IMR-90 (cell line): Measurements from ENCODE around the gene C1QTNF7. TPM values are rescaled to one million over a fixed set of nuclear protein-coding genes. Genes with fewer than 3 reads are reported as not detected.

Experiments
- ATAC-seq: fragments of 200-7000 bp; cut with Tn5 transposase; 2 replicates; pipeline ENCODE4 v1.9.1; 2020; ENCODE audit warnings: low read depth, mild to moderate bottlenecking, moderate library complexity
- BruUV-seq: library from RNA; stranded (reverse); fragments of 400-500 nt; replicated peaks from 2 replicates; lab custom pipeline; 2021; lab: Mats Ljungman, UMichigan
- CTCF ChIA-PET: fragments of 300-600 bp; formaldehyde crosslinking; extraction: SDS; loops from one replicate; lab custom pipeline; 2021; ENCODE audit warnings: antibody characterized with exemption; lab: Yijun Ruan, JAX
- POLR2A ChIA-PET: fragments of 300-600 bp; sonication (Branson Sonifier 250); formaldehyde crosslinking; loops from one replicate; lab custom pipeline; 2022; ENCODE audit warnings: antibody characterized with exemption; ENCODE audit not compliant: unreplicated experiment; lab: Charles Lee
- DNase-seq: peaks from one replicate; pipeline ENCODE4 v3.0.0; 2013
- H2AFZ ChIP-seq: replicated peaks from 2 replicates; pipeline ENCODE3; 2013; ENCODE audit warnings: low read length, mild to moderate bottlenecking; ENCODE audit not compliant: poor library complexity
- H2AK5ac ChIP-seq: 2 replicates; pipeline ENCODE4 v1.6.1; 2013; ENCODE audit warnings: low read depth, low read length, inconsistent platforms
- H2AK9ac ChIP-seq: replicated peaks from 2 replicates; pipeline ENCODE3; 2013; ENCODE audit warnings: mild to moderate bottlenecking, low read depth, low read length, moderate library complexity; ENCODE audit not compliant: poor library complexity
- H2BK120ac ChIP-seq: 2 replicates; pipeline ENCODE4 v1.6.1; 2013; ENCODE audit warnings: low read depth, low read length, inconsistent platforms
- H2BK15ac ChIP-seq: 3 replicates; pipeline ENCODE4 v1.6.1; 2013; ENCODE audit warnings: low read depth, low read length, inconsistent platforms
- H2BK20ac ChIP-seq: 2 replicates; pipeline ENCODE4 v1.6.1; 2013; ENCODE audit warnings: low read depth, mild to moderate bottlenecking, inconsistent platforms, low read length, moderate library complexity
- H2BK5ac ChIP-seq: 2 replicates; pipeline ENCODE4 v1.6.1; 2013; ENCODE audit warnings: mild to moderate bottlenecking, low read depth, low read length, inconsistent platforms; ENCODE audit not compliant: poor library complexity, severe bottlenecking
- H3K14ac ChIP-seq: replicated peaks from 2 replicates; pipeline ENCODE4 v1.6.1; 2013; ENCODE audit warnings: low read depth, low read length, inconsistent platforms
- H3K18ac ChIP-seq: 2 replicates; pipeline ENCODE4 v1.6.1; 2013; ENCODE audit warnings: low read depth, low read length, control low read depth
- H3K23ac ChIP-seq: 2 replicates; pipeline ENCODE4 v1.6.1; 2013; ENCODE audit warnings: low read depth, low read length, inconsistent platforms
- H3K27ac ChIP-seq: 2 replicates; pipeline ENCODE4 v1.5.1; 2013; ENCODE audit warnings: mild to moderate bottlenecking, control low read depth, low read length; ENCODE audit not compliant: insufficient read depth
- H3K27me3 ChIP-seq: 2 replicates; pipeline ENCODE4 v1.6.1; 2013; ENCODE audit warnings: low read length; ENCODE audit not compliant: control insufficient read depth, insufficient read depth
- H3K36me3 ChIP-seq: 2 replicates; pipeline ENCODE4 v1.6.1; 2013; ENCODE audit warnings: low read length, mixed read lengths; ENCODE audit not compliant: control insufficient read depth, insufficient read depth
- H3K4ac ChIP-seq: 2 replicates; pipeline ENCODE4 v1.6.1; 2013; ENCODE audit warnings: low read depth, low read length, inconsistent platforms
- H3K4me1 ChIP-seq: 2 replicates; pipeline ENCODE4 v1.6.1; 2013; ENCODE audit warnings: low read length, mixed read lengths; ENCODE audit not compliant: control insufficient read depth, insufficient read depth
- H3K4me2 ChIP-seq: 2 replicates; pipeline ENCODE4 v1.6.1; 2013; ENCODE audit warnings: low read depth, mild to moderate bottlenecking, control low read depth, low read length, moderate library complexity
- H3K4me3 ChIP-seq: 2 replicates; pipeline ENCODE4 v1.5.1; 2013; ENCODE audit warnings: low read depth, mild to moderate bottlenecking, control low read depth, low read length, moderate library complexity; ENCODE audit not compliant: insufficient read depth
- H3K56ac ChIP-seq: 2 replicates; pipeline ENCODE4 v1.6.1; 2013; ENCODE audit warnings: low read length, inconsistent platforms; ENCODE audit not compliant: insufficient read depth; ENCODE audit errors: extremely low read depth
- H3K79me1 ChIP-seq, 2 experiments: 2 replicates each; pipeline ENCODE4 v1.6.1; 2013; ENCODE audit warnings: low read length in 2 of 2, inconsistent platforms in 1 of 2, low read depth in 1 of 2
- H3K9ac ChIP-seq: 2 replicates; pipeline ENCODE4 v1.6.1; 2013; ENCODE audit warnings: low read depth, low read length, control low read depth
- H3K9me1 ChIP-seq: 2 replicates; pipeline ENCODE4 v1.6.1; 2013; ENCODE audit warnings: low read length, inconsistent platforms; ENCODE audit not compliant: insufficient read depth
- H3K9me3 ChIP-seq: 2 replicates; pipeline ENCODE4 v1.6.1; 2013; ENCODE audit warnings: low read length; ENCODE audit not compliant: control insufficient read depth, insufficient read depth
- H4K20me1 ChIP-seq: 2 replicates; pipeline ENCODE4 v1.6.1; 2013; ENCODE audit warnings: low read length, inconsistent platforms; ENCODE audit not compliant: insufficient read depth
- H4K5ac ChIP-seq: 2 replicates; pipeline ENCODE4 v1.6.1; 2013; ENCODE audit warnings: mild to moderate bottlenecking, low read depth, low read length, control low read depth
- H4K8ac ChIP-seq, 2 experiments: 2 replicates each; pipeline ENCODE4 v1.6.1; 2013; ENCODE audit warnings: low read depth in 2 of 2, low read length in 2 of 2, control low read depth in 1 of 2, inconsistent platforms in 1 of 2
- H4K91ac ChIP-seq: 2 replicates; pipeline ENCODE4 v1.6.1; 2013; ENCODE audit warnings: low read depth, low read length, inconsistent platforms; ENCODE audit not compliant: insufficient read depth
- BHLHE40 ChIP-seq: fragments of 150-350 bp; IDR thresholded peaks from 2 replicates; pipeline ENCODE4 v1.6.1; 2016; ENCODE audit warnings: mild to moderate bottlenecking, low read depth, low read length
- CEBPB ChIP-seq: IDR thresholded peaks from 2 replicates; pipeline ENCODE4 v1.6.1; 2012; ENCODE audit warnings: low read depth, low read length, improper control_type of control experiment
- CHD1 ChIP-seq: IDR thresholded peaks from 2 replicates; pipeline ENCODE4 v1.6.1; 2012; ENCODE audit warnings: low read depth, low read length, improper control_type of control experiment
- CTCF ChIP-seq: conservative IDR thresholded peaks from 2 replicates; pipeline ENCODE4 v1.5.1; 2012; ENCODE audit warnings: mild to moderate bottlenecking, low read depth, low read length, improper control_type of control experiment
- ELK1 ChIP-seq: fragments of 150-350 bp; IDR thresholded peaks from 2 replicates; pipeline ENCODE4 v1.6.1; 2016; ENCODE audit warnings: low read depth, mild to moderate bottlenecking, low read length, moderate library complexity, borderline replicate concordance
- FOS ChIP-seq: fragments of 150-350 bp; IDR thresholded peaks from 2 replicates; pipeline ENCODE4 v1.6.1; 2016; ENCODE audit warnings: low read depth, low read length
- MAFK ChIP-seq: IDR thresholded peaks from 2 replicates; pipeline ENCODE4 v1.6.1; 2012; ENCODE audit warnings: low read depth, low read length, improper control_type of control experiment
- MAZ ChIP-seq: IDR thresholded peaks from 2 replicates; pipeline ENCODE4 v1.6.1; 2012; ENCODE audit warnings: low read depth, mild to moderate bottlenecking, low read length, improper control_type of control experiment, moderate library complexity, borderline replicate concordance
- MXI1 ChIP-seq: IDR thresholded peaks from 2 replicates; pipeline ENCODE4 v1.6.1; 2012; ENCODE audit warnings: low read depth, mild to moderate bottlenecking, low read length, moderate library complexity, borderline replicate concordance
- NFE2L2 ChIP-seq: fragments of 150-350 bp; IDR thresholded peaks from 2 replicates; pipeline ENCODE4 v1.6.1; 2016; ENCODE audit warnings: low read depth, mild to moderate bottlenecking, low read length
- POLR2A ChIP-seq: IDR thresholded peaks from 2 replicates; pipeline ENCODE4 v1.6.1; 2012; ENCODE audit warnings: mild to moderate bottlenecking, low read depth, low read length
- RAD21 ChIP-seq: IDR thresholded peaks from 2 replicates; pipeline ENCODE4 v1.6.1; 2012; ENCODE audit warnings: low read length, improper control_type of control experiment
- RCOR1 ChIP-seq: IDR thresholded peaks from 2 replicates; pipeline ENCODE4 v1.6.1; 2012; ENCODE audit warnings: mild to moderate bottlenecking, low read length, improper control_type of control experiment; ENCODE audit not compliant: insufficient replicate concordance
- RFX5 ChIP-seq: IDR thresholded peaks from 2 replicates; pipeline ENCODE4 v1.8.0; 2012; ENCODE audit warnings: low read depth, mild to moderate bottlenecking, low read length, moderate library complexity
- SMC3 ChIP-seq: fragments of 150-350 bp; IDR thresholded peaks from 2 replicates; pipeline ENCODE4 v1.6.1; 2016; ENCODE audit warnings: low read depth, mild to moderate bottlenecking, antibody characterized with exemption, low read length, moderate library complexity
- whole genome bisulfite sequencing, 2 experiments: methylation state at CpG; one replicate each; pipeline versions ENCODE4 v1.1.5 to v1.1.7; 2013; ENCODE audit warnings: missing lambda C conversion rate in 2 of 2; ENCODE audit not compliant: insufficient read length in 1 of 2; ENCODE audit errors: extremely low coverage in 2 of 2; 5-methylcytosine and 5-hydroxymethylcytosine counted together
- dilution Hi-C: fragments of 300-500 bp; cut with HindIII; formaldehyde crosslinking; loops from one replicate; pipeline ENCODE4 v1.14.3; 2018; ENCODE audit warnings: low sequenced_read_pairs; ENCODE audit not compliant: unreplicated experiment
- in situ Hi-C: fragments of 300-500 bp; cut with MboI; formaldehyde crosslinking; loops from 3 replicates; pipeline ENCODE4 v1.14.3; 2019; ENCODE audit warnings: low sequenced_read_pairs, inconsistent platforms, mixed read lengths
- intact Hi-C: fragments of 100-400 bp; cut with micrococcal nuclease; formaldehyde crosslinking; loops from 2 replicates; pipeline ENCODE4 v1.10.0; 2022
- polyA plus RNA-seq, 3 experiments: library from polyadenylated mRNA; depleted of rRNA; stranded (reverse); fragments of >200 nt; gene quantifications; 2 replicates each; pipeline ENCODE4 v1.2.3, GENCODE V29; 2012; ENCODE audit warnings: low replicate concordance in 1 of 3
- total RNA-seq: library from RNA; depleted of rRNA; stranded (reverse); fragments of >200 nt; gene quantifications from 2 replicates; pipeline ENCODE4 v1.2.3, GENCODE V29; 2012
- TF ChIP-seq, protein P1 (sequence below): fragments of 150-350 bp; IDR thresholded peaks from 2 replicates; pipeline ENCODE4 v1.6.1; 2017; ENCODE audit warnings: mild to moderate bottlenecking, antibody characterized with exemption, low read length, low read depth

Gene C1QTNF7
- total and polyA plus RNA-seq, 2 of the 4 experiments (the other 2 are of a cell fraction) = 0.12 to 0.18 TPM

GRCh38 chr4:15412461-15412860, 15.4 kb upstream of the C1QTNF7 start:
- Histone ChIP-seq H3K4me1 (peaks cover 4% of the 10 kb centered on the region; the same call in 1 of the 2 replicates), H2BK5ac (no peak overlapping the region), H3K4ac (no peak overlapping the region), H4K5ac (no peak overlapping the region), H2BK120ac (no peak overlapping the region), H3K9ac (no peak overlapping the region), H3K27ac (no peak overlapping the region), H2AK9ac (no peak overlapping the region), H3K56ac (no peak overlapping the region), H4K8ac (no peak overlapping the region), H3K4me3 (no peak overlapping the region), H4K91ac (no peak overlapping the region), H3K36me3 (no peaks in the 10 kb centered on the region), H3K79me1 (no peaks in the 10 kb centered on the region), H3K9me1 (peaks cover 4% of the 10 kb centered on the region; the same call in 1 of the 2 replicates), H3K27me3 (no peaks in the 10 kb centered on the region), H2AFZ (no peak overlapping the region), H4K20me1 (no peaks in the 10 kb centered on the region), H3K23ac (no peak overlapping the region), H3K9me3 (no peaks in the 10 kb centered on the region), H3K4me2 (no peak overlapping the region), H2BK20ac (no peak overlapping the region), H2BK15ac (no peak overlapping the region), H3K18ac (no peak overlapping the region), H3K14ac (no peak overlapping the region), H2AK5ac (no peak overlapping the region)
- dilution Hi-C loops (no loop called here), intact Hi-C loops (no loop called here), in situ Hi-C loops (no loop called here)
- DNase-seq (no peak), ATAC-seq (no peak)
- WGBS, 2 experiments = 100% methylated on average over 1 of the region's 5 CpGs; no CpG with 5 or more reads in 1 of the 2 experiments
- POLR2A ChIA-PET = no interaction called here
- CTCF ChIA-PET = interaction anchor here (0.6 to 0.9 kb wide), 2 partner anchors 22 to 617 kb away, joined by 3 read pairs; no protein-coding TSS in a partner anchor
- no TSS peak for BruUV-seq
- TF ChIP-seq ELK1 (no peak), MAZ (no peak), RCOR1 (no peak), CEBPB (no peak), RFX5 (no peak), BHLHE40 (no peak), RAD21 (no peak), MAFK (no peak), CTCF (no peak), MXI1 (no peak), CHD1 (no peak), POLR2A (no peak), FOS (no peak), SMC3 (no peak), NFE2L2 (no peak)
- TF ChIP-seq, protein P1, sequence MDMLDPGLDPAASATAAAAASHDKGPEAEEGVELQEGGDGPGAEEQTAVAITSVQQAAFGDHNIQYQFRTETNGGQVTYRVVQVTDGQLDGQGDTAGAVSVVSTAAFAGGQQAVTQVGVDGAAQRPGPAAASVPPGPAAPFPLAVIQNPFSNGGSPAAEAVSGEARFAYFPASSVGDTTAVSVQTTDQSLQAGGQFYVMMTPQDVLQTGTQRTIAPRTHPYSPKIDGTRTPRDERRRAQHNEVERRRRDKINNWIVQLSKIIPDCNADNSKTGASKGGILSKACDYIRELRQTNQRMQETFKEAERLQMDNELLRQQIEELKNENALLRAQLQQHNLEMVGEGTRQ = no peak
